ENCODE results near the gene CRACDL.

CRACDL gene

GRCh38 chr2:98750593-98751282 lies 185.3 kb downstream of the CRACDL start:
- DNase-seq (ENCODE audit: low read depth): no peak

GRCh38 chr2:98749066-98749450 lies 187.0 kb downstream of the CRACDL start:
- no peak for DNase-seq (ENCODE audit: low read depth)

GRCh38 chr2:98748292-98749065 lies 187.5 kb downstream of the CRACDL start:
- DNase-seq (ENCODE audit: low read depth): no peak

GRCh38 chr2:98747888-98748287 lies 188.1 kb downstream of the CRACDL start:
- DNase-seq (ENCODE audit: low read depth): no peak

GRCh38 chr2:98746426-98746825 lies 189.6 kb downstream of the CRACDL start:
- no peak for DNase-seq (ENCODE audit: low read depth)

- no peak for DNase-seq (ENCODE audit: low read depth)
These were observed 191.4 kb downstream of the CRACDL start for GRCh38 chr2:98744595-98744994.
